Mucosa of rectum (tissue), 2 donors: Measurements from ENCODE around the gene ERBB2.

Experiments
- H3K27ac ChIP-seq, 2 donors: one replicate each; pipeline ENCODE4 v1.7.0; 2013; ENCODE audit warnings: inconsistent platforms in 2 of 2, low read depth in 2 of 2, low read length in 2 of 2
- H3K27me3 ChIP-seq, 2 donors: one replicate each; pipeline ENCODE4 v1.7.0; 2013; ENCODE audit warnings: low read length in 2 of 2; ENCODE audit not compliant: control insufficient read depth in 2 of 2, insufficient read depth in 2 of 2
- H3K36me3 ChIP-seq, 2 donors: one replicate each; pipeline ENCODE4 v1.7.0; 2013; ENCODE audit warnings: low read length in 2 of 2; ENCODE audit not compliant: control insufficient read depth in 2 of 2, insufficient read depth in 2 of 2
- H3K4me1 ChIP-seq, 2 donors: one replicate each; pipeline ENCODE4 v1.7.0; 2013; ENCODE audit warnings: low read length in 2 of 2, mild to moderate bottlenecking in 1 of 2; ENCODE audit not compliant: control insufficient read depth in 2 of 2, insufficient read depth in 2 of 2
- H3K4me3 ChIP-seq, 2 donors: one replicate each; pipeline ENCODE4 v1.7.0; 2013; ENCODE audit warnings: low read length in 2 of 2
- H3K9ac ChIP-seq, 2 donors: one replicate each; pipeline ENCODE4 v1.7.0; 2013; ENCODE audit warnings: low read length in 2 of 2, low read depth in 1 of 2, mild to moderate bottlenecking in 1 of 2
- H3K9me3 ChIP-seq, 2 donors: one replicate each; pipeline ENCODE4 v1.7.0; 2013; ENCODE audit warnings: low read length in 2 of 2; ENCODE audit not compliant: control insufficient read depth in 2 of 2
- donor health status: healthy.
- donor health status: Normal muscosa, but diverticular disease.

Gene ERBB2

DNA sequence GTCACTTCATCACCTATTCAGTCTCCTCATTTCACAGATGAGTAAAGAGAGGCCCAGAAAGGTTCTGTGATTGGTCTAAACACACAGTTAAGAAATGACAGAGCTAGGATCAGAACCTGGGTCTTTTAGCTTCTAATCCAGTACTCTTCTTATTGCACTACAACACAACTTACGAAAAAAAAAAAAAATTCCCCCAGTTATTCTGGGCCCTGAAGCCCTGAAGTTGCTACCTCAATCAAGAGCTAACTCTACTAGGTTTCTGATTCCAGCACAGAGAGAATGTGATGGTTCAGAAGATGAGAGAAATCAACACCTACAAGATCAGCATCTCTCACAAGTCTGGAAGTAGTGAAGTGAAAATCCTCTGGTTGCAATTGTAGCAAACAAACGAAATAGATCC lies 75.2 kb downstream of the ERBB2 start:
- peak overlapping the region in 1 of 2 donors; percentile 37 for H3K4me3 ChIP-seq

DNA sequence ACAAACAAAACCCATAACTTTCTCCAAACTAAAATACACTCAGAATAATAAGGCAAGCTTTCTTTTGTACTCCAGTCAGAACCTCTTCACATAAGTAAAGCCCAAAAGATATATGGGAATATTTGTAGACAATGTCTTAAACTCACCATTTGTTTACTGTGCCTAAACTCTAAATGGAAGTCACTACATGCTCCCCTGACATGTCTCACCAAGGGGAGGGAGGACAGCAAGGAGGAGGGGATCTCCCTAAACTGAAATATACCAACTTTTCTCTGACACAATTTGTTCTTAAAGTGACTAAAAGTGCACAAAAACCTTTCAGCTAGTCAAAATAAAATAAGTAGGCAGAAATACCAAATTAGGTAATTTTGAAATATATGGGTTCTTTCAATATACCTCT lies 76.4 kb downstream of the ERBB2 start:
- no peaks in the 10 kb centered on the region for H3K9me3 ChIP-seq
- peaks cover 3 to 4% of the 10 kb centered on the region in 2 donors for H3K27me3 ChIP-seq
- H3K9ac ChIP-seq, result peak overlapping the region in 1 of 2 donors; percentile 44
- peaks cover 0 to 13% of the 10 kb centered on the region in 2 donors for H3K4me1 ChIP-seq
- peak overlapping the region in 1 of 2 donors; percentile 67 for H3K4me3 ChIP-seq
- no peaks in the 10 kb centered on the region for H3K36me3 ChIP-seq
- H3K27ac ChIP-seq, result peak overlapping the region; percentile 57 to 75

More for the DNA sequence above, 75.2 kb downstream of the ERBB2 start:
- peaks cover 3 to 4% of the 10 kb centered on the region in 2 donors for H3K27me3 ChIP-seq
- H3K4me1 ChIP-seq, result peaks cover 3 to 13% of the 10 kb centered on the region in 2 donors
- H3K36me3 ChIP-seq, result no peaks in the 10 kb centered on the region
- peak overlapping the region in 1 of 2 donors; percentile 48 for H3K27ac ChIP-seq
- no peaks in the 10 kb centered on the region for H3K9me3 ChIP-seq
- peak overlapping the region in 1 of 2 donors; percentile 24 for H3K9ac ChIP-seq

DNA sequence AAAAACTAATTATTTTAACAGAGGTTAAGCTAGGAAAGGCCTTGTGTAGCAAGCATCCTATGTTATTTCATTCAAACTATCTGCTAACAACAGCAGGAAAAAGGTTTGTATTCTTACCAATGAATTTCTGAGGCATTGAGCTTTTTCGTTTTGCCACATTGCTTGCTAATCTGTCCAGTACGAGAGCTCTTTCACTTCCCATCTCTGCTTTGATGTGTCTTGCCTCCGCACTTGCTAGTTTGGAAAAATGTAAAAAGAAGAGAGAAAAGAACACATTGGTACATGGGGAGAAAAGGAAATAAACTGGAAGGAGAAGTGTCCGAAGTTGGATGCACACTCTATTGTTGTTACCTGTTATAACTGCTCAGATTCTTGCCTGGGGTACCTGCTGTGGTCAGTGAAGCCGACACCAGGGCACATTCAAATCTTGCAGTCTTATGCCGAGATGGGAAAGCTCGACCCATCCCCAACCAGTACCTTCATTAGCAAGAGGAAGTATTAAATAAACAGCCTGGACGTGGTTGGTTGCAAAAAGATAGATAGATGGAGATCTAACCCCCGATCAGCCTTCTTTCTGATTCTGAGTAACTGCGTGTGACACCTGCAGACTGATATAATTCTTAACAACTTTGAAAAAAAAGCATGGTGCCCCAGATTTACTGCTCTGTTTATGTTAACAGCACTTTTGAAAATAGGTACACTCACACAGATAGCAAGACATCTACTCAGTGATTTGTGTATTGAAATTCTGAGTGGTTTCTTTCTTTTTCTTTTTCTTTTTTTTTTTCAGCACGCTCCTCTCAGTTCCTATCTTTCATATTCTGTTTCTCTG lies 77.9 kb downstream of the ERBB2 start:
- Histone ChIP-seq H3K27me3 (peaks cover 3 to 4% of the 10 kb centered on the region in 2 donors), H3K4me3 (peak overlapping the region; percentile 52 to 67), H3K9me3 (no peaks in the 10 kb centered on the region), H3K4me1 (peaks cover 0 to 17% of the 10 kb centered on the region in 2 donors), H3K36me3 (no peaks in the 10 kb centered on the region), H3K9ac (peak overlapping the region; percentile 26 to 53), H3K27ac (peak overlapping the region; percentile 71 to 75)
